Measurements from ENCODE around the gene MTG1.
"Not testable (repeated sequence)": the region's sequence is repeated elsewhere in the genome, so short reads cannot be mapped to it uniquely, and the experiment has no call there.

Gene MTG1

GRCh38 chr10:133358925-133359310, 35.0 kb upstream of the MTG1 start:
- DNase-seq (ENCODE audit: low read depth in 2 of 3, low spot score in 2 of 3): no peak

- no peak for DNase-seq (ENCODE audit: low read depth in 2 of 3, low spot score in 2 of 3)
These were observed 34.4 kb upstream of the MTG1 start for GRCh38 chr10:133359554-133359971.

- no peak for DNase-seq (ENCODE audit: low read depth in 2 of 3, low spot score in 2 of 3)
These were observed 33.9 kb upstream of the MTG1 start for GRCh38 chr10:133359972-133360610.

DNA sequence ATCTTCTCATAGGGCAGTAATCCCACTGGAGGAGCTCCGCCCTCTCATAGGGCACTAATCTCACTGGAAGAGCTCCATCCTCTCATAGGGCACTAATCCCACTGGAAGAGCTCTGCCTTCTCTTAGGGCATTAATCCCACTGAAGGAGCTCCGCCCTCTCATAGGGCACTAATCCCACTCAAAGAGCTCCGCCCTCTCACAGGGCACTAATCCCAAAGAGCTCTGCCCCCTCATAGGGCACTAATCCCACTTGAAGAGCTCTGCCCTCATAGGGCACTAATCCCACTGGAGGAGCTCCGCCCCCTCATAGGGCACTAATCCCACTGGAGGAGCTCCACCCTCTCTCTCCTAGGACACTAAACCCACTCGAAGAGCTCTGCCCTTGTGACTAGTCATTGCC, 32.7 kb upstream of the MTG1 start:
- DNase-seq (ENCODE audit: low read depth in 2 of 3, low spot score in 2 of 3): no peak

- DNase-seq (ENCODE audit: low read depth in 2 of 3, low spot score in 2 of 3): no peak
These were observed 32.0 kb upstream of the MTG1 start for GRCh38 chr10:133361773-133362441.

DNA sequence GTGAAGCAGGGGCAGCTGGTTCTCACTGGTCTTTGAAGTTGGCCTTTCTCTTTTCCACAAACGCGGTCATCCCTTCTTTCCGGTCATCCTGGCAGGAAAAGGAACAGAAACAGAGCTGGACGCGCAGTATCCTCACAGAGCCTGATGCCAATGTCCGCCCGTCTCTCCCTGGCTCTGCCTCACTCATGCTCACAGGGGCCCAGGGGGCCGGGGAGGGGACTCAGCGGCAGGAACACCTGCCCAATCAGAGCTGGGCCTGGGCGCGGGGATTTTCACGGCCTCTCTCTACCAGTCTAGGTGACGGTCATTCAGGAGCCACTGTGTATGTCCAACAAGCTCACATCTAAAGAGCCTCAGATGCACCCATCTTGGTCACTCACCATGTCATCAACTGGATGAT, 31.1 kb upstream of the MTG1 start:
- DNase-seq (ENCODE audit: low read depth in 2 of 3, low spot score in 2 of 3): no peak

- no peak for DNase-seq (ENCODE audit: low read depth in 2 of 3, low spot score in 2 of 3)
These were observed 29.1 kb upstream of the MTG1 start for GRCh38 chr10:133364645-133365431.

- DNase-seq (ENCODE audit: low read depth in 2 of 3, low spot score in 2 of 3): no peak
These were observed 28.4 kb upstream of the MTG1 start for GRCh38 chr10:133365461-133366129.

DNA sequence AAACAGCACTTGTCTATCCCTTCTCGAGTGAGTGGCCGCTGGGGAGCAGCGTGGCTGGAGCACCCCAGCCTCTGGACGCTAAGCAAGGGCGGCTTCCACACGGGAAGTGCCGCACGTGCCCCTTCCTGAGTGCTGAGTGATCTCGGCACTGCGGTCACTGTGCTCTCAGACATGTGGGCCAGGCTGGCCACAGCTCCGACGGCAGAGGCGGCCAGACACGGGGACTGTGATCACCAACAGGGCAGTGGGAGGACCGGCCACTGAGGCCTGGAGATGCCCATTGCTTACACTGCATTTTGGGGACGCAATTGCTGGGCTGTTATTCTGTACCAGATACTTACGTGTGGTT, 27.9 kb upstream of the MTG1 start:
- DNase-seq (ENCODE audit: low read depth in 2 of 3, low spot score in 2 of 3): no peak

DNA sequence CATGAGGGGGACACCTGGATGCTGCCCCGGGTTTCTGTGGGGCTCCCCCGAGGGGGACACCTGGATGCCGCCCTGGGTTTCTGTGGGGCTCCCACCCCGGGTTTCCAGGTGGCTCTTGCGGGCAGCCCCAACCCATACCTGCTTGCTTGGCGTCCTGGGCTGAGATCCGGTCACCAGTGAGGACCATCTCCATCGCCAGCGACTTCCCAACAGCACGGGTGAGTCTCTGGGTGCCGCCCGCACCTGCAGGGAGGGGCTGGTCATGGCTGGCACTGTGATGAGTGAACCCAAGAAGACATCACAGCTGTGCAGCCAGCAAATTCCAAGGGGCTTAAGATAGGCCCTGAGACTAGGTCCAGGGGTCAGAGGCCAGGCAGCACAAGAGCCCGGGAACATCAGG, 27.2 kb upstream of the MTG1 start:
- no peak for DNase-seq (ENCODE audit: low read depth in 2 of 3, low spot score in 2 of 3)

DNA sequence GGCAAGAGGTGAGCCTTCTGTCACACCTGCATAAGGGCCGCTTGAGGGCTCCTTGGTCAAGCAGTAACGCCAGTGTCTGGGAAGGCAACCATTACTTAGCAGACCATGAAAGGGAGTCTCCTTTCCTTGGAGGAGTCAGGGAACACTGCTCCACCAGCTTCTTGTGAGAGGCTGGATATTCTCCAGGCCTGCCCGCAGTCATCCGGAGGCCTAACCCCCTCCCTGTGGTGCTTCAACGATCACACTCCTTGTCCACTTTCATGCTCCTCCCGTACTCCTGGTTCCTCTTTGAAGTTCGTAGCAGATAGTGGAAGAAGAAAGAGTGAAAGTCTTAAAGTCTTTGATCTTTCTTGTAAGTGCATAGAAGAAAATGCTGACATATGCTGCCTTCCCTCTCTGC, 26.5 kb upstream of the MTG1 start:
- not testable (repeated sequence) for DNase-seq (ENCODE audit: low read depth in 2 of 3, low spot score in 2 of 3)

DNA sequence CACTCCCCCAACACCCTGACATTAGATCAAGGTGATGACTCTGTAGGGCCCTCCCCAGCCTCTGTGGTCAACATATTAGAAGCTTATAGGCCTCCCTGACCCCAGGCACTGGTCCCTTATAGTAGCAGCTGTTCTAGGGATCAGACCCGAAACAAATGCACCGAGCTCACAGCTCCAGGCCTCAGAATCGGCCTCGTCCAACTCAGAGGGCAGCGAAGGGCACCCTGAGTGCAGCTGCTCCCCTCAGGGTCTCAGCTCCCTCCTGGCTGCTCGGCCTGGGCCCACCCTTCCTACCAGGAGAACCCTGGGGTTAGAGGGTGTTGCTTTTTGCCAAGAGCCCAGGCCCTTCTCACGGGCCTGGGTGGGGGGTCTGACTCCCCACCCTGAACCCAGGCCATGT, 25.8 kb upstream of the MTG1 start:
- no peak for DNase-seq (ENCODE audit: low read depth in 2 of 3, low spot score in 2 of 3)

DNA sequence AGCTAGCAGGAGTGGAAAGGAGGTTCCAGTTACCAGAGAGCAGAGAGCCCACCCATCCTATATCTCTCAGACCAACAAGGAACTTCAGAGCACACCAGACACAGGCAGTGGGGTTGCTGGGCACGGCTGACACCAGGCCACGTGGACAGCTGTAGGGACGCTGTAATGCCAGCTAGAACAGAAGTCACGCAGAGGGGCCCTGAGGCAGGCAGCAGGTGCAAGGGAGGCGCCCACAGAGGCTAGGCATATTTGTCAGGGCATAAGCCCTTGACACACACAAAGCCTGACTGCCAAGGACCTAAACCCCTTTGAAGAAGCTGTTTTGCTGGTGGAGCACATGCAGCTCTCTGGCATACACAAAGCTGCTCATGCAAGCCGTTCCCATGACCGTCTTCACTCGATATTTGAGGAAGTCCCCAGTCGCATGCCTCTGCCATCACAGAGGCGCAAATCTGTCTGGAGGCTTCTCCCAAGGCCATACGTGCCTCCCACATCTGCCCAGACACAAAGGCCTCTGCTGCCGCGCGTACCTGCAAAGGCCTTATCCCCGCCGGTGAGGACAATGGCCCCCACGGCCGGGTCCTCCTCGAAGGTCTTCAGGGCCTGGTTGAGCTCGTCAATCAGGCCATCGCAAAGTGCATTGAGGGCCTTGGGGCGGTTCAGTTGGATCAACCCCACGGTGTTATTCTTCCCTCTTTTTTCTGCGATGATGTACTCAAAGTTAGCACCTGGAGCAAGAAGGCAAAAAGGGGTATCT, 23.7 kb upstream of the MTG1 start:
- DNase-seq (ENCODE audit: low read depth in 2 of 3, low spot score in 2 of 3): no peak

- DNase-seq (ENCODE audit: low read depth in 2 of 3, low spot score in 2 of 3): no peak
These were observed 21.4 kb upstream of the MTG1 start for GRCh38 chr10:133372507-133372906.

GRCh38 chr10:133373174-133374090, 20.5 kb upstream of the MTG1 start, which contains the start of gene ECHS1:
ECHS1 (minus strand) TSS chr10:133373354; CDS start chr10:133373333, 21 bp downstream.
- peak; percentile 83 to 90 (median 89) for DNase-seq (ENCODE audit: low read depth in 2 of 3, low spot score in 2 of 3)

DNA sequence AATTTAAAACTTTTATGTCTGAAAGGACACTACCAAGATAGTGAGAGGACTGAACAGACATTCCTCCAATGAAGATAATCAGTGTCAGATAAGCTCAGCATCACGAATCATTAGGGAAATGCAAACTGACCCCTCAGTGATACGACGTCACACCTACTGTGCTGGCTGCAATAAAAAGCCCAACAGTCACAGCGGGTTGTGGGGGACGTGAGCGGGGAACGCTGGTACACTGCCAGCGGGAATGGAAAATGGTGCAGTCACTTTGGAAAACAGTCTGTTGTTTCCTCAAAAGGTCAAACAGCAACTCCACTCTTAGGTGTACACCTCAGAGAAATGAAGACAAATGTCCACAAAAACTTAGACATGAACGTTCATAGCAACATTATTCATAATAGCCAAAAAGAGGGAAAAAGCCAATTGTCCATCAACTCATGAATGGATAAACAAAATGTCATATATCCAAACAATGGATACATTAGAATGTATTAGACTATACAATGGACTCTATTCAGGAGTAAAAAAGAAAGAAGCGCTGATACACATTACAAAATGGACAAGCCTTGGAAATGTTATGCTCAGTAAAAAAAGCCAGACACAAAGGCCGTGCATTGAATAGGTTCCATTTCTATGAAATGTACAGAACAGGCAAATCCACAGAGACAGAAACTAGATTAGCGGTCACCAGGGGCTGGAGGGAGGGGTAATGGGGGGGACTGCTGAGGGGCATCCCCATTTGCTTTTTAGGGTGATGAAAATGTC, 18.4 kb upstream of the MTG1 start:
- DNase-seq (ENCODE audit: low read depth in 2 of 3, low spot score in 2 of 3): no peak

- not testable (repeated sequence) for DNase-seq (ENCODE audit: low read depth in 2 of 3, low spot score in 2 of 3)
These were observed 17.8 kb upstream of the MTG1 start for GRCh38 chr10:133376183-133376582.

DNA sequence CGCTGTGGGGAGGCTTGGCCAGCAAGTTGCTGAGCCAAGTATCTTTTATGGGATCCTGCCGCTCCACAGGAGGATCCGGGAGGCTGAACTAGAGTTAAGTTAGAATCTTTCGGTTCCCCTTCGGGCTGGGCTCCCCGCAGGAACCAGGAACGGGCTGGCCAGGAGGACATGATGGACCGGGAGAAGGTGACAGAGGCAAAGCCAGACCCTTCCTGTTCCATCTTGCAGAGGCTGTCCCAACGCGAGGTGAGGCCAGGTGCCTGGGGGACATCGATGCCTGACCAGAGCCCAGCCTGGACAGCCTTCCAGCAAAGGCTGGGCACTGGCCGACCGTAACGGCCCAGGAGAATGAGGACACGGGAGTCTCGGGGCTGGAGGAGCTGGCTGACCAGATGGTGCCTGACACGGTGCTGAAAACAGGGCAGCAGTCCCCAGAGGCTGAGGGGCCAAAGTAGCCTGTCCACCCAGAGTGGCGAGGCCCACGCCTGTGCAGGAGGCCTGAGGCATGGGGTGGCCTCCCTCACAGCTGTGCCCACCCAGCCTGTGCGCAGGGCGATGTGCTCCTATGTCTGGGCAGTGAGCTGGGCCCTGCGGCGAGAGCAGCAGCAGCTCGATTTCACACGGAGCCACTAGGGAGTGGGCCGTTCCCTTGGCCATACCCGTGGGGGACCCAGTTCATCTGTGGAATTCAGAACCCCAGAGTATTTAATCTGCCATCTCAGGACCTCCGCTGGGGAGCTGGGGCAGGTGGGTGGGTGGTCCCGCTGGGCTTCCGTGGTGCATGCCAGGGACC, 16.7 kb upstream of the MTG1 start:
- no peak for DNase-seq (ENCODE audit: low read depth in 2 of 3, low spot score in 2 of 3)

Data from activated CD8-positive, alpha-beta memory T cell treated with anti-CD3 and anti-CD28 coated beads for 48 hours (primary cell).